DMS 273 (cell line): ENCODE measurements around the gene RBM22.

Experiments used
- DNase-seq: peaks from one replicate; lab custom pipeline; 2025; ENCODE audit not compliant: unreplicated experiment; lab: John Stamatoyannopoulos, UW

Gene RBM22

GRCh38 chr5:150653145-150653761 is 47.6 kb downstream of the RBM22 start:
- peak; percentile 30 for DNase-seq

DNA sequence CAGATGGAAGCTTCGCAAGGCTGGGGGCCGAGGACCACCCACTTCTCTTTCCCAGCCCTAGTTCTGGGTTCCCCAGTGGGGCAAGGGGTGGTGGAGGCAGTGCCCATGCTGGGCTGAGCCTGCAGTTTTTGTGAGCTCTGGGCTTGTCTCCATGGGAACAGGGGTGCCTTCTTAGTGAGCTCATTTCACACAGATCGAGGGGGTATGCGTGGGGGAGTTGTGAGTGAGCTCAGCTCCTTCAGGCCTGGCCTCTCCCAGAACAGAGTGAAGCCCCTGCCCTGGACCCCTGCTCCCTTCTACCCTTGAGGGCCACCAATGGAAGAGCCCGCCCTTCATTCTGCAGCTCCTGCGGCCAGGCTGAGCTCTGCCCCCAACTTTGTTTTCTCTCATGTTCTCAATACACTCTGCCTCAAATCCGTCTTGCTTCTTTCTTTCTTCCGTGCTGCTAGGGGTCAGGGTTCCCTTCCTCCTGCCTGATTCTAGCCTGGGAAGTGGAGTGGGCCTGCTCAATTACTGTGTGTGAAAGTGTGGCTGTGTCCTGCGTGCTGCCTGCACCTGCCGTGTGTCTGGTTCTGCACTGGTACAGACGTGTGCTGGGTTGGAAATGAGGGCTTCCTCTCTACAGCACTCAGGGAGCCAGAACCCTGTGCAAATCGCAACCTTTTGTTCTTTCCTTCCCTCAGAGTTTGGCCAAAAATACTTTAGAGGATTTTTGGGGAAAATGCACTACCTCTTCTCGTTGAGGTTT is 48.8 kb downstream of the RBM22 start:
- no peak for DNase-seq

DNA sequence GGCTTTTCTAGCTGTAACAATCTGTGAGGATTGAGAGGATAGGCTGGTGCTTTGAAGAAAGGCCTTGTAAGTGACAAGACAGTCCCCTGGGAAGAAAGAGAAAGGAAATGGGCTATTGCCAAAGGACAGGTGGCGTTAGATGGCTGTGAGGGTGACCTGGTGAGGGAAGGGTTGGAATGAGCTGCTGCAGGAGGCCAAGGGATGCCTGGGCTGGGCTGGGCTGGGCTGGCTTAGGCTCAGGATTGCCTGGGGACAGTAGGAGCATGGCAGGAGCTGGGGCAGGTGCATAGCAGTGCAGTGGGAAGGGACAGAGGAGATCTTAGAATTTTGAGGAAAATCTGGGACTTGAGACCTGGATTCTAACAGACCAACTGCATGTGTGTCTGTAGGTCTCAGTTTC is 49.5 kb downstream of the RBM22 start:
- no peak for DNase-seq

GRCh38 chr5:150650021-150651006 is 50.5 kb downstream of the RBM22 start:
- no peak for DNase-seq

DNA sequence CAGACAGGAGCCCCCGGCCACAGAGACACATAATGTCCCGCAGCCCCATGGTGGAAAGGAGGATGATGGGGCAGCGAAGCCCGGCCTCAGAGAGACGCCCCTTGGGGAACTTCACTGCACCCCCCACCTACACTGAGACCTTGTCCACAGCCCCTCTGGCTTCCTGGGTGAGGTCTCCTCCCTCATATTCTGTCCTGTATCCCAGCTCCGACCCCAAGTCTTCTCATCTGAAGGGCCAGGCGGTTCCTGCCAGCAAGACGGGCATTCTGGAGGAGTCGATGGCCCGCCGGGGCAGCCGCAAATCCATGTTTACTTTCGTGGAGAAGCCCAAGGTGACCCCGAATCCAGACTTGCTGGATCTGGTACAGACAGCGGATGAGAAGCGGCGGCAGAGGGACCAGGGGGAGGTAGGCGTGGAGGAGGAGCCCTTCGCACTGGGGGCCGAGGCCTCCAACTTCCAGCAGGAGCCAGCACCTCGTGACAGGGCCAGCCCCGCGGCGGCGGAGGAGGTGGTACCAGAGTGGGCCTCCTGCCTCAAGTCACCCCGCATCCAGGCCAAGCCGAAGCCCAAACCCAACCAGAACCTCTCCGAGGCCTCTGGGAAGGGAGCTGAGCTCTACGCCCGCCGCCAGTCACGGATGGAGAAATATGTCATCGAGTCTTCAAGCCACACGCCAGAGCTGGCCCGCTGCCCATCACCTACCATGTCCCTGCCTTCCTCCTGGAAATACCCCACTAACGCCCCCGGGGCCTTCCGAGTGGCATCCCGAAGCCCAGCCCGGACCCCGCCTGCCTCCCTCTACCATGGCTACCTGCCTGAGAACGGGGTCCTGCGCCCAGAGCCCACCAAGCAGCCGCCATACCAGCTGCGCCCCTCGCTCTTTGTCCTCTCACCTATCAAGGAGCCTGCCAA is 51.5 kb downstream of the RBM22 start:
- DNase-seq, result no peak

- no peak for DNase-seq
Observed at GRCh38 chr5:150648294-150649107, 52.4 kb downstream of the RBM22 start.

DNA sequence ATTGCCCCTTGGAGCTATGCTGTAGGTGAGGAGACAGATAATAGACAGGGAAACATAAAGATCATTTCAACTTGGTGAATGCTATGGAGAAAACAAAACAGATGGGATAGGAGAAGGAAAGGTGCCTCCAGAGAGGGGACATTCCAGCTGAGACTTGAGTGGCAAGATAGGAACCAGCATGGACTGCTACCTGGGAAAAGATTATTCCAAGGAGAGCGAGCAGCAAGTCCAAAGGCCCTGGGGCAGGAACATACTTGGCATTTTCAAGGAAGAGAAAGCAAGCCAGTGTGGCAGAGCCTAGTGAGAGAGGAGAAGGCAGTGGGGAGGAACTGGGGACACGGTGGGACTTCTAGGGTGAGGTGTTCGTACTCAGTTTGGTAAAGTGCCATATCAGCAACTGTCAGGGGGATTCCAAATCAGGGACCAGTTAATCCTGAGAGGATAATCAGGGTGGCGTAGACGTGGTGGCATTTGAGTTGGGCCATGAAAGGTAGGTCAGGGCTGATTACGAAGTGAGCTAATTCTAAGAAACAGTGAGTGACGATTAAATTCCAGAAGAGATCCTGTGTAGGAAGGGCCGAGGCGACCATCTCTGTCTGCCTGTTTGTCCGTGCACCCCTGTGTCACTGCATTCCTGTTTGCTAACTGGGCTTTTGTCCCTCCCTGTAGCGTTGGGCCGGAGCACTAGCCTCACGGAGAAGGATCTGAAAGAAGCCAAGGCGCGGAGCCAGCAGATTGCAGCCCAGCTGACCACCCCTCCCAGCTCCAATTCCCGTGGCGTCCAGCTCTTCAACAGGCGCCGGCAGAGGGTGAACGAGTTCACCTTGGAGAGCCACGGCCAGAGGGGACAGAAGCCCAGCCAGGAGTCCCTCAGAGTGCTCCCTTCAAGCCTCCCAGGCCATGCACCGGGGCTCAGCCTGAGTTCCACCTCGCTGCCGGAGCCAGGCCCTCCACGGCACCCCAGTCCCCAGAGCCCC is 53.3 kb downstream of the RBM22 start:
- no peak for DNase-seq

DNA sequence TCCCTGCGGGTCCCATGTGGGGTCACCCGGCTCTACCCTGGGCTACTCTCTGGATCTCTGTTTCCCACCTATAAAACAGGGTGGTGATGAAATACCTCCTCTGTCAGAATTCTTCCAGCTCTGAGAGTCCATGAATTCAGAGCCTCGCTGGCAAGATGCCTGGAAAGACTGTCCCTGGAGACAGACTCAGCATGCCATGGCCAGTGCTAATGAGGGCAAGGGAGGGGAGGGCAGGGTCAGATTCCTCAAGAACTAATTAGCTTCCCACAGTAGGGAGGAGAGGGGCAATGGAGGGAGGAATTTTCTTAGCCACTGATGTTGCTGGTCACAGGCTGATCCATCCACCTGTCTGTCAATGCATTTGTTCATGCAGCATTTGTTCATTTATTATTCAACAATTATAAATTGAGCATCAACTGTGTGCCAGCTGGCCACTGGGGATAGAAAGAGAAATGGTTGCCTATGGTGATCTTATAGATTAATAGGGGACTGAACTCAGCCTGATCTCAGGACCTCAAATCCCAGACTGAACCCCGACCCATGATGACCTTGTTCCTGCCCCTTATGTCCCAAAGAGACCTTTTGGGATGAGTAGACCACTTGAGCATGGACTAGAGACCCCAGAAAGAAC is 55.7 kb downstream of the RBM22 start:
- peak; percentile 89 for DNase-seq

DNA sequence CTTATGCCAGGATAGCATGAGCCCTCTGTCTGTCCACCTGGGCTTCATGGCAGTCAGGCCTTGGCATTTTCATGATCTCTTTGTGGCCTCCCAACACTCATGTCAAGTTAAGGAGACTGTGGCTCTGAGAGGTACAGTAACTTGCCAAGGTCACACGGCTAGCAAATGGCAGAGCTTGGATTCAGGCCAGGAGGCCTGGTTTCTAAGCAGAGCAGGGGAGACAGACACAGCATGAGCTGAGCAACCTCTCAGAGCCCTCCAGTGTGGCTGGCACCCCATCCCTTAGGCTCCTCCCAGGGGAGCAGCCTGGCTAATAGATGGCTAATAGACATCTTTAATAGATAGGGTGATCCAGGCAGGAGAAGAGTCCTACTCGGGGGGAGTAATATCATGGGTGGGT is 56.3 kb downstream of the RBM22 start:
- DNase-seq, result peak; percentile 81

- no peak for DNase-seq
Observed at GRCh38 chr5:150644058-150644457, 56.8 kb downstream of the RBM22 start.

- no peak for DNase-seq
Observed at GRCh38 chr5:150642991-150643710, 57.7 kb downstream of the RBM22 start.

DNA sequence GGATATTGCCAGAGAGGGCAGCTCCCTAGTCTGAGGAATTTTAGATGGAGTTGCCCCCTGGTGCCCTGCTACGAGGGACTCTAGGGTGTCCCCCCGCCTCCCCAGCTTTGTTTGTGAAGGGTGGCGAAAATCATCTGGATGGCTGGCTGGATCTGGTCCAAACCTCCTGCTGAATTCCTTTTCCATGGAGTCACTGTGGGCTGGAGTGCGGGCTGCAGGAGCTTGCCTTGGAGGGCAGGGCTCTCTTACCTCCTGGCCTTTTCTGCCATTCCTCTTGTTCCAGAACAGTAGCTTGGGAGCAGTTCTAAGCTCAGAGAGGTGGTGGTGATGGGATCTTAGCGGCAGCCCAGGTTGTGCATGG is 58.3 kb downstream of the RBM22 start:
- DNase-seq, result peak; percentile 75

GRCh38 chr5:150641824-150642566 is 58.9 kb downstream of the RBM22 start:
- no peak for DNase-seq

DNA sequence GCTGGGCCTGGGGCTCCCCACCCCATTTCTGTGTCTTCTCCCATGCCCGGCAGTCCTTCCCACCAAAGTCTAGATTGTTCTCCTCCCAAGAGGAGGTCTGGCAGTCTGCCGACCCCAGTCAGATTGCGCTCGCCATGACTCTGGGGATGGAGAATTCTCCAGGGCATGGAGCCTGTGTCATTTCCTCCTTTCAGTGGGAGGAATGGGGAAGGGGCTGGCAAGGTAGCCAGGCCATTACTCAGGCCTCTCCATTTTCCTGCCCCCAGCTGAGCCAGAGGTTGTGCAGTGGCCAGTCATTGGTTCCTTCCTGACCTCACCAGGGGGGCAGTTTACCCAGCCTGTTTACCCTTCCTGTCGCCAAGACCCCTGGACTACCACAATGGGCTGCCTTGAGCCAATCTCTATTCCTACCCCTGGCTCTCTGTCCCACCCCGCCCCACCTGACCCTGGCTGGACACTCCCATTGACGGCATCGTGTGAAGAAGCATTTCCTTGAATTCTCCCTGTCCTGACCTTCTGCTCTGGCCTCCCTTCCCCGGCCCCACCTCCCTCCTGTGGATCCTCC is 59.8 kb downstream of the RBM22 start:
- DNase-seq, result no peak
